ENCODE results near the gene MYEOV. TPM values are rescaled to one million over a fixed set of nuclear protein-coding genes. Genes with fewer than 3 reads are reported as not detected.

MYEOV gene
- total RNA-seq: not detected

GRCh38 chr11:69293819-69294505, at the start of gene MYEOV:
Gene MYEOV (plus strand): TSS chr11:69294155. CDS start chr11:69295355, 1,200 bp downstream.
- intact Hi-C loops (cut with DNase I): loop anchor here (5.0 to 10.0 kb wide), 2 partner anchors 151 to 348 kb away; partner anchors contain the start of gene CCND1
- Histone ChIP-seq H3K27me3 (peaks cover 0 to 18% (median 0%) of the 10 kb centered on the region in 4 donors), H3K27ac (replicated peaks in 1 of 4) (no peak within 1 kb of the TSS), H3K36me3 (no peaks in the 10 kb centered on the region), H3K9me3 (no peaks in the 10 kb centered on the region), H3K4me1 (peaks cover 31 to 50% (median 37%) of the 10 kb centered on the region in 4 donors), H3K4me3 (no peak within 1 kb of the TSS)
- WGBS: 89% methylated on average over 14 of the region's 16 CpGs
- no peak for TF ChIP-seq POLR2AphosphoS5 (IDR thresholded peaks at IDR 0.05)
- no peak for TF ChIP-seq EP300 (IDR thresholded peaks at IDR 0.05)
- TF ChIP-seq CTCF (IDR thresholded peaks at IDR 0.05): no peak
- no peak for TF ChIP-seq POLR2A (IDR thresholded peaks at IDR 0.05; ENCODE audit: low read depth)
- no peak for DNase-seq (ENCODE audit: extremely low spot score)

GRCh38 chr11:69244266-69244665, 49.7 kb upstream of the MYEOV start:
- Histone ChIP-seq H3K4me1 (peaks cover 0 to 3% (median 0%) of the 10 kb centered on the region in 4 donors), H3K36me3 (no peaks in the 10 kb centered on the region), H3K4me3 (no peak overlapping the region), H3K27ac (replicated peaks in 1 of 4) (no peak overlapping the region), H3K9me3 (no peaks in the 10 kb centered on the region), H3K27me3 (no peaks in the 10 kb centered on the region)
- WGBS: 93% methylated on average over 2 of the region's 3 CpGs
- no peak for DNase-seq (ENCODE audit: extremely low spot score)
- intact Hi-C loops (cut with DNase I): no loop called here
- TF ChIP-seq EP300 (IDR thresholded peaks at IDR 0.05) (no peak), POLR2A (IDR thresholded peaks at IDR 0.05; ENCODE audit: low read depth) (no peak), POLR2AphosphoS5 (IDR thresholded peaks at IDR 0.05) (no peak), CTCF (IDR thresholded peaks at IDR 0.05) (no peak)

GRCh38 chr11:69245041-69245440, 48.9 kb upstream of the MYEOV start:
- TF ChIP-seq EP300 (IDR thresholded peaks at IDR 0.05) (no peak), POLR2A (IDR thresholded peaks at IDR 0.05; ENCODE audit: low read depth) (no peak), POLR2AphosphoS5 (IDR thresholded peaks at IDR 0.05) (no peak), CTCF (IDR thresholded peaks at IDR 0.05) (no peak)
- Histone ChIP-seq H3K4me1 (peaks cover 0 to 3% (median 0%) of the 10 kb centered on the region in 4 donors), H3K4me3 (no peak overlapping the region), H3K9me3 (no peaks in the 10 kb centered on the region), H3K36me3 (no peaks in the 10 kb centered on the region), H3K27me3 (peaks cover 0 to 7% (median 0%) of the 10 kb centered on the region in 4 donors), H3K27ac (replicated peaks in 1 of 4) (no peak overlapping the region)
- 82% methylated on average over 2 of the region's 2 CpGs for WGBS
- intact Hi-C loops (cut with DNase I): no loop called here
- DNase-seq (ENCODE audit: extremely low spot score): no peak

GRCh38 chr11:69245491-69246345, 48.2 kb upstream of the MYEOV start:
- intact Hi-C loops (cut with DNase I): no loop called here
- no peak overlapping the region for H3K27ac ChIP-seq (replicated peaks in 1 of 4)
- 85% methylated on average over 16 of the region's 16 CpGs for WGBS

More at GRCh38 chr11:69245491-69246345, 48.2 kb upstream of the MYEOV start:
- no peak for TF ChIP-seq POLR2A (IDR thresholded peaks at IDR 0.05; ENCODE audit: low read depth)
- TF ChIP-seq CTCF (IDR thresholded peaks at IDR 0.05): no peak
- TF ChIP-seq EP300 (IDR thresholded peaks at IDR 0.05): no peak
- TF ChIP-seq POLR2AphosphoS5 (IDR thresholded peaks at IDR 0.05): no peak
- no peak for DNase-seq (ENCODE audit: extremely low spot score)
- Histone ChIP-seq H3K36me3 (no peaks in the 10 kb centered on the region), H3K9me3 (no peaks in the 10 kb centered on the region), H3K4me1 (peaks cover 0 to 3% (median 0%) of the 10 kb centered on the region in 4 donors), H3K4me3 (no peak overlapping the region), H3K27me3 (peaks cover 0 to 14% (median 0%) of the 10 kb centered on the region in 4 donors)

Measured in esophagus muscularis mucosa (tissue), 4 donors.